ENCODE data around the gene SPRY1. TPM values are rescaled to one million over a fixed set of nuclear protein-coding genes. Genes with fewer than 3 reads are reported as not detected.

Gene SPRY1
- total and polyA plus RNA-seq, 8 donors = 84.8 to 126 (median 97.6) TPM

DNA sequence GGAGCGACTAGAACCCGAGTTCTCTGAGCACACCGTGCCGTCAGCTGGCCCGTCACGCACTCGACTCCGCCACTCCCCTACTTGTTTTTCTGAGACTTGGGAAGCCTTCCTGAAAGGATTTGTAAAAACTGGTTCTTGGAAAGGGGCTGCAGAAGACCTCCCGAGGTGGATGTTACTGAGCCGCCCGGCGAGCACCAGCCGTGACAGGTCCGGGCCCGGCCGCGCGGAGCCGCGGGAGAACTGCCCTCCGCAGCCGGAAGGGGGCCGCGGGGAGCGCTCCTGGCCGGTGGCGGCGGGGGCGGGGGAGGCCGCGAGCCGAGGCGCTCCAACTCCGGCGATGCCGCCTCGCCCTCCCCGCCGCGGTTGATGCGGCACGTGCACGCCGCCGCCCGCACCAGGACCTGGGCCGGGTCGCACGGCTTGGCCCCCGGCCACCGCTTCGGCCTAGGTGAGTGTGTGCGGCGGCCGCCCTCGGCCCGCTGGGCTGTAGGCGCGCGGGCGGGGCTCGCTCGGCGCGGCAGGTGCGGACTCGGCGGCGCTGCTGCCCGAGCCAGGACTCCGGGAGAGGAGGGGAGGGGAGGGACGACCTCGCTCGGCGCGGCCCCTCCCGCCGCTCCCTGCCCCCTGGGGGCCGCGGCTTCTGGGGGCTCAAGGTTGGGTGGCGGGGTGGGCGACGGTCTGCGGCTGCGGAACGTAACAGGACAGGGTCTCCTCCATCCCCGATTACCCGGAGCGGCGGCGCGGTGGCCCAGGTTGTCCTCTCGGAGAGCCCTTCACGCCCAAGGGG, 1.7 kb downstream of the SPRY1 start:
- H3K27me3 ChIP-seq = peaks cover 0 to 25% of the 10 kb centered on the region in 2 donors
- H3K4me1 ChIP-seq = peaks cover 3 to 13% of the 10 kb centered on the region in 2 donors
- DNase-seq = peak in 3 of 4 donors; percentile 64 to 94 (median 69)
- H3K9me3 ChIP-seq = no peaks in the 10 kb centered on the region
- peak; percentile 64 for ATAC-seq
- TF ChIP-seq, protein P1, sequence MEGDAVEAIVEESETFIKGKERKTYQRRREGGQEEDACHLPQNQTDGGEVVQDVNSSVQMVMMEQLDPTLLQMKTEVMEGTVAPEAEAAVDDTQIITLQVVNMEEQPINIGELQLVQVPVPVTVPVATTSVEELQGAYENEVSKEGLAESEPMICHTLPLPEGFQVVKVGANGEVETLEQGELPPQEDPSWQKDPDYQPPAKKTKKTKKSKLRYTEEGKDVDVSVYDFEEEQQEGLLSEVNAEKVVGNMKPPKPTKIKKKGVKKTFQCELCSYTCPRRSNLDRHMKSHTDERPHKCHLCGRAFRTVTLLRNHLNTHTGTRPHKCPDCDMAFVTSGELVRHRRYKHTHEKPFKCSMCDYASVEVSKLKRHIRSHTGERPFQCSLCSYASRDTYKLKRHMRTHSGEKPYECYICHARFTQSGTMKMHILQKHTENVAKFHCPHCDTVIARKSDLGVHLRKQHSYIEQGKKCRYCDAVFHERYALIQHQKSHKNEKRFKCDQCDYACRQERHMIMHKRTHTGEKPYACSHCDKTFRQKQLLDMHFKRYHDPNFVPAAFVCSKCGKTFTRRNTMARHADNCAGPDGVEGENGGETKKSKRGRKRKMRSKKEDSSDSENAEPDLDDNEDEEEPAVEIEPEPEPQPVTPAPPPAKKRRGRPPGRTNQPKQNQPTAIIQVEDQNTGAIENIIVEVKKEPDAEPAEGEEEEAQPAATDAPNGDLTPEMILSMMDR (IDR thresholded peaks at IDR 0.05) = peak; percentile 47 to 57
- peak overlapping the region; percentile 64 to 73 for H3K4me3 ChIP-seq
- H3K36me3 ChIP-seq = peaks cover 0 to 19% of the 10 kb centered on the region in 2 donors
- intact Hi-C loops (cut with DNase I) = loop anchor here in 1 of 2 donors (10.0 kb wide), 1 partner anchor 283 kb away; no protein-coding TSS in a partner anchor
- peak overlapping the region; percentile 88 to 95 for H3K27ac ChIP-seq

DNA sequence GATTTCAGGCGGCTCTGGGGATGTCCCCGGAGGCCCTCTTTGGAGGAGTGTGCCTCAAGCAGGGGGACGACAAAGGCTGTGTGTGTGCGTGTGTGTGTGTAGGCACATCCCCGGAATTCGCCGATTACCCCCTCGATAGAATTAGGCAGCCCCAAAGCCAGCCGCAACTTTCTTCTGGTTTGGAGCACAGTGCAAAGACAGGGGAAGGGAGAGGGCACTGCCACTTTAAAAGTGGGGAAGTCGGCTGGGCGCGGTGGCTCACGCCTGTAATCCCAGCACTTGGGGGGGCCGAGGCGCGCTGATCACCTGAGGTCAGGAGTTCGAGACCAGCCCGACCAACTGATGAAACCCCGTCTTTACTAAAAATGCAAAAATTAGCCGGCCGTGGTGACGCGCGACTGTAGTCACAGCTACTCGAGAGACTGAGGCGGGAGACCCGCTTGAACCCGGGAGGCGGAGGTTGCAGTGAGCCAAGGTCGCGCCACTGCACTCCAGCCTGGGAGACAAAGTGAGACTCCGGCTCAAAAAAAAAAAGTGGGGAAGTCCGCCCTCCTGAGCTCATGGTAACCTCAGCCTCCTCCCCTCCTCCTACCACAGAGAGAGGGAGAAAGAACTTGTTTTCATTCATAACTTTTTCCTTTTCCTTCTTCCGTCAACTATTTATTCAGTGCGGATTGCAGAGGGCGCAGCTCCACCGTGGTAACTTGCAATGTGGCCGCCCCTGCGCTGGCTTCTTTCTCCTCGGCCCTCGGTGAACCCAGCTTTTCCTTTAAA, 2.4 kb downstream of the SPRY1 start:
- Histone ChIP-seq H3K9me3 (no peaks in the 10 kb centered on the region), H3K36me3 (peaks cover 0 to 23% of the 10 kb centered on the region in 2 donors), H3K4me3 (peak overlapping the region; percentile 64 to 73), H3K27ac (peak overlapping the region; percentile 88 to 95), H3K27me3 (peaks cover 0 to 25% of the 10 kb centered on the region in 2 donors), H3K4me1 (peaks cover 3 to 13% of the 10 kb centered on the region in 2 donors)
- intact Hi-C loops (cut with DNase I) = loop anchor here in 1 of 2 donors (10.0 kb wide), 1 partner anchor 284 kb away; no protein-coding TSS in a partner anchor
- ATAC-seq (peak; percentile 44), DNase-seq (peak; percentile 60 to 87 (median 73))
- TF ChIP-seq, protein P1 (IDR thresholded peaks at IDR 0.05) = no peak

GRCh38 chr4:123399627-123400358, 3.2 kb downstream of the SPRY1 start:
- DNase-seq (peak in 1 of 4 donors; percentile 74), ATAC-seq (peak; percentile 3)
- H3K27me3 ChIP-seq = peaks cover 0 to 25% of the 10 kb centered on the region in 2 donors
- peak overlapping the region; percentile 64 to 73 for H3K4me3 ChIP-seq
- no peaks in the 10 kb centered on the region for H3K9me3 ChIP-seq
- peak overlapping the region; percentile 88 to 95 for H3K27ac ChIP-seq
- H3K36me3 ChIP-seq = peaks cover 0 to 26% of the 10 kb centered on the region in 2 donors
- H3K4me1 ChIP-seq = peaks cover 3 to 13% of the 10 kb centered on the region in 2 donors
- intact Hi-C loops (cut with DNase I) = loop anchor here in 1 of 2 donors (5.0 to 10.0 kb wide), 3 partner anchors 255 to 718 kb away; no protein-coding TSS in a partner anchor
- TF ChIP-seq, protein P1 (IDR thresholded peaks at IDR 0.05) = no peak

GRCh38 chr4:123401271-123402120, 4.9 kb downstream of the SPRY1 start:
- ATAC-seq (no peak), DNase-seq (no peak)
- intact Hi-C loops (cut with DNase I) = loop anchor here in 1 of 2 donors (5.0 to 10.0 kb wide), 2 partner anchors 253 to 716 kb away; no protein-coding TSS in a partner anchor
- H3K27me3 ChIP-seq = peaks cover 0 to 25% of the 10 kb centered on the region in 2 donors
- TF ChIP-seq, protein P1 (IDR thresholded peaks at IDR 0.05) = no peak
- peak overlapping the region; percentile 29 to 95 for H3K27ac ChIP-seq
- H3K4me1 ChIP-seq = peaks cover 3 to 13% of the 10 kb centered on the region in 2 donors
- H3K36me3 ChIP-seq = peaks cover 0 to 26% of the 10 kb centered on the region in 2 donors
- no peaks in the 10 kb centered on the region for H3K9me3 ChIP-seq
- H3K4me3 ChIP-seq = peak overlapping the region; percentile 64 to 73

Data from left lung (tissue), 10 donors.